ENCODE measurements around the gene RGS13. TPM values are rescaled to one million over a fixed set of nuclear protein-coding genes. Genes with fewer than 3 reads are reported as not detected.
A peak's percentile ranks its signal among the peaks of the same experiment; 100 is the strongest.

Gene RGS13
- total RNA-seq, 4 donors from 2014 or later: 0.37 to 0.51 TPM; not detected in 2

DNA sequence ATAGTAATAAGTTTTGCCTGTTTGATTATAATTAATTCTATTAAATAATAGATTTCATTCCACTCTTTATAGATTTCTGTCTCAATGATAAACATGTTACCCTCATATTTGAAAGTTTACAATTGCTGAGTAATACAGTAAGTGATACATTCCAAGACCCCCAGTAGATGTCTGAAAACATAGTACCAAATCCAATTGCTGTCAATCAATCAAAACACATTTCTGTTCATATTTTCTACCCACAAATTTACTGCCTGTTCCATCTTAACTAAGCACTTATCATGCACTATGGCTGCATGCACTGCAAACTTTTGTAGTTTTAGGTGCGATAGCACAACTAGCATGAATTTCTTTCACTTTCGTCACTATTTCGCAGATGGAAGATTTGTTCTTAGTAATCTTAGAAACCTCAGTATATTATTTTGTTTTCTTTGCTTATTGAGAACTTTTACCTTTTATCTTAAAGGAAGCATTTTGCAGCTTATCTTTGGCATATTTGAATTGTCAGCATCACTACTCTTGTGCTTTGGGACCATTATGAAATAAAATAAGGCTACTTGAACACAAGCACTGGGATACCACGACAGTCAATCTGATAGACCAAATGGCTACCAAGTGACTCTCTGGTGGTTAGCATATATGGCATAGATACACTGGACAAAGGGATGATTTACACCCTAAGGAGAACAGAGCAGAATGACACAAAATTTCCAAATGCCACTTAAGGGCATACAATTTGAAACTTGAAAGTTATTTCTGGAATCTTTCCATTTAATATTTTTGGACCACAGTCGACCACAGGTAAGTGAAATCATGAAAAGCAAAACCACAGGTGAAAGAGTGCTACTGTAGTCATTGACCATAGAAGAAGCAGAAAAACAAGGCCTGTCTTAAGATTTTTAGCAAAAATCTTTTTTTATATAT lies 67.6 kb downstream of the RGS13 start:
- no peak for TF ChIP-seq POLR2A (IDR thresholded peaks at IDR 0.05)
- TF ChIP-seq, protein P1, sequence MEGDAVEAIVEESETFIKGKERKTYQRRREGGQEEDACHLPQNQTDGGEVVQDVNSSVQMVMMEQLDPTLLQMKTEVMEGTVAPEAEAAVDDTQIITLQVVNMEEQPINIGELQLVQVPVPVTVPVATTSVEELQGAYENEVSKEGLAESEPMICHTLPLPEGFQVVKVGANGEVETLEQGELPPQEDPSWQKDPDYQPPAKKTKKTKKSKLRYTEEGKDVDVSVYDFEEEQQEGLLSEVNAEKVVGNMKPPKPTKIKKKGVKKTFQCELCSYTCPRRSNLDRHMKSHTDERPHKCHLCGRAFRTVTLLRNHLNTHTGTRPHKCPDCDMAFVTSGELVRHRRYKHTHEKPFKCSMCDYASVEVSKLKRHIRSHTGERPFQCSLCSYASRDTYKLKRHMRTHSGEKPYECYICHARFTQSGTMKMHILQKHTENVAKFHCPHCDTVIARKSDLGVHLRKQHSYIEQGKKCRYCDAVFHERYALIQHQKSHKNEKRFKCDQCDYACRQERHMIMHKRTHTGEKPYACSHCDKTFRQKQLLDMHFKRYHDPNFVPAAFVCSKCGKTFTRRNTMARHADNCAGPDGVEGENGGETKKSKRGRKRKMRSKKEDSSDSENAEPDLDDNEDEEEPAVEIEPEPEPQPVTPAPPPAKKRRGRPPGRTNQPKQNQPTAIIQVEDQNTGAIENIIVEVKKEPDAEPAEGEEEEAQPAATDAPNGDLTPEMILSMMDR (IDR thresholded peaks at IDR 0.05): no peak
- H3K36me3 ChIP-seq: no peaks in the 10 kb centered on the region
- peaks cover 0 to 6% of the 10 kb centered on the region in 2 donors for H3K4me1 ChIP-seq
- no peak for DNase-seq
- no peaks in the 10 kb centered on the region for H3K27me3 ChIP-seq
- no peak overlapping the region for H3K4me3 ChIP-seq
- H3K9me3 ChIP-seq: no peaks in the 10 kb centered on the region
- H3K27ac ChIP-seq: peak overlapping the region in 1 of 2 donors; percentile 32
- intact Hi-C loops (cut with DNase I; ENCODE audit: low total_unique reads): no loop called here

DNA sequence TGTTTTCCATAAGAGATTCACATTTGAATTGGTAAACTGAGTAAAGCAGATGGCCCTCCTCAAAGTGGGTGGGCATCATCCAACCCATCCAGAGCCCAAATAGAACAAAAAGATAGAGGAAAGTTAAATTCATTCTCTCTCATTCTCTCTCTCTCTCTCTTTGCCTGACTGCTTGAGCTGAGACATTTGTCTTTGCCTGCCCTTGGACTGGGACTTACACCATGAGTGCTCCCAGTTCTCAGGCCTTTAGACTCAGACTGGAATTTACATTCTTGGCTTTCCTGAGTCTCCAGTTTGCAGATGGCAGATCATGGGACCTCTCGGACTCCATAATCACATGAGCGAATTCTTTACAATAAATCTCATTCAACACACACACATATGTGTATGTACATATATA lies 69.6 kb downstream of the RGS13 start:
- Histone ChIP-seq H3K4me3 (no peak overlapping the region), H3K36me3 (no peaks in the 10 kb centered on the region), H3K27me3 (no peaks in the 10 kb centered on the region), H3K4me1 (peaks cover 0 to 4% of the 10 kb centered on the region in 2 donors), H3K9me3 (no peaks in the 10 kb centered on the region), H3K27ac (no peak overlapping the region)
- DNase-seq: no peak
- intact Hi-C loops (cut with DNase I; ENCODE audit: low total_unique reads): no loop called here
- TF ChIP-seq POLR2A (IDR thresholded peaks at IDR 0.05): no peak
- TF ChIP-seq, protein P1 (IDR thresholded peaks at IDR 0.05): no peak

DNA sequence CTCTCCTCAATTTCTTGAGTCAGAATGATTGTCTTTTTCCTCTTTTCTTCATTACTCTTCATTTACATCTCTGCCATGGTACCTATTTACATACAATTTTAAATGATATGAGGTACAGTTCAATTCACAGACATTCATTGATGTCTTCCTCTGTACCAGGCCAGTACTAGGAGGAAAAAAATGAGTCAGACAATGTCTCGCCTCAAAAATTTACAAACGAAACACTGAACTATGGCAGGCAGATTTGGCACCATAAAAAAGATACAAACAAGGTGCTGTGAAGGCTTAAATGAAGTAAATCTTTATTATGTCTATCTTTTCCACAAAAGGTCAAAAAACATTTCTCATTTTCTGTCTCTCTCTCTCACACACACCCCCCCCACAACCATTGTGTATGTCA lies 71.0 kb downstream of the RGS13 start:
- Histone ChIP-seq H3K9me3 (no peaks in the 10 kb centered on the region), H3K36me3 (no peaks in the 10 kb centered on the region), H3K27me3 (no peaks in the 10 kb centered on the region), H3K27ac (peak overlapping the region; percentile 48 to 56), H3K4me3 (no peak overlapping the region), H3K4me1 (no peaks in the 10 kb centered on the region)
- no peak for DNase-seq
- intact Hi-C loops (cut with DNase I; ENCODE audit: low total_unique reads): no loop called here
- TF ChIP-seq POLR2A (IDR thresholded peaks at IDR 0.05): no peak
- TF ChIP-seq, protein P1 (IDR thresholded peaks at IDR 0.05): no peak

DNA sequence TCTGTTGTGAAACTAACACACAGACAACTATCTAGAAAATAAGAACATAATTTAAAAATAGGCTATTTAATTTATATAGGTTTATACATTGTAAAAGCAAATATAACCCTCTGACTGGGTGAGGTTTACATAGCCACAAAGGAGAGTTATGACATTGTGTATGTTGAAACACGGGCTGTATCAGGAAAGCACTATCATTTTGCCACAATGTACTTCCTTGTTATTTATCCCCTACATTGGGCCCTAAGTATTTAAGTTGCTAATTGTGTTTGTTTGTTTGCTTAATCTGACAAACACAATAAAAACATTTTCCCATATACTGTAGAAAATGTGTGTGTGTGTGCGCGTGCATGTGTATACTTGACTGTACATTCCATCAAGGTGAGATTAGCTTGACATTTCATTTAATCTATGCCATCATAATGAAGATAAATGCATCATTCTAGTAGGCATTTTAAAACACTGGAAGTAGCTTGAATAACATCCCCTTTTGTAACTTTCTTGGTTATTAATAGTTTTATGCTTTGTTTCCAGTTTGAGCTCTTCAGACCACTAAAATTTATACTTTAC lies 72.1 kb downstream of the RGS13 start:
- H3K27me3 ChIP-seq: no peaks in the 10 kb centered on the region
- peak overlapping the region; percentile 48 to 56 for H3K27ac ChIP-seq
- no peak for DNase-seq
- no peak overlapping the region for H3K4me3 ChIP-seq
- no peaks in the 10 kb centered on the region for H3K36me3 ChIP-seq
- H3K9me3 ChIP-seq: no peaks in the 10 kb centered on the region
- intact Hi-C loops (cut with DNase I; ENCODE audit: low total_unique reads): no loop called here
- TF ChIP-seq, protein P1 (IDR thresholded peaks at IDR 0.05): no peak
- no peak for TF ChIP-seq POLR2A (IDR thresholded peaks at IDR 0.05)
- H3K4me1 ChIP-seq: no peaks in the 10 kb centered on the region

DNA sequence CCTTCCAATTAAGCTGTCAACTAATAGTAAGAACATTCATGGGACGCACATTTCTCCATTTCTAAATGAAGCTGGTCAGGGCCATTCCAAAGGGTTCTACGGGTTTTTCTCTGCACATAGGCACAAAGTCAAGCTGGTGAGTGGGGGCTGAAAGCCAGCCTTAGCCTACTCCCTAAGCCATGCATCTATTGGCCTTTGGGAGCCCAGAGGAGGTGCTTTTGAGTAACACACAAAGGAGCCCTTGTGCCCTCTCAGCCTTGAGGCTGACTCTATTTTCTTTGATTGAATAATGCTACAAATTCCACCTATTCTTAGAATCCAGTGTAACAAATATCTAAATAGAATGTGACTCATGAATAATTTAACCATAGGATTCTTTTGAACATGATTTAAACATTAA lies 73.6 kb downstream of the RGS13 start:
- intact Hi-C loops (cut with DNase I; ENCODE audit: low total_unique reads): no loop called here
- no peak overlapping the region for H3K27ac ChIP-seq
- DNase-seq: no peak

More for the DNA sequence above, 73.6 kb downstream of the RGS13 start:
- Histone ChIP-seq H3K36me3 (no peaks in the 10 kb centered on the region), H3K4me1 (no peaks in the 10 kb centered on the region), H3K4me3 (no peak overlapping the region), H3K9me3 (no peaks in the 10 kb centered on the region), H3K27me3 (no peaks in the 10 kb centered on the region)
- TF ChIP-seq, protein P1 (IDR thresholded peaks at IDR 0.05): no peak
- no peak for TF ChIP-seq POLR2A (IDR thresholded peaks at IDR 0.05)
